RPMI7951 (cell line): ENCODE results near the gene ALPL. TPM values are rescaled to one million over a fixed set of nuclear protein-coding genes. Genes with fewer than 3 reads are reported as not detected.

ENCODE experiments used
- DNase-seq: peaks from one replicate; pipeline ENCODE4 v3.0.0-alpha.2; 2012; ENCODE audit warnings: low read depth
- total RNA-seq: library from RNA; depleted of rRNA; stranded (reverse); fragments of >200 nt; shearing (Covaris generic); gene quantifications from 2 replicates; pipeline ENCODE4 v1.2.3, GENCODE V29; 2014; rRNA removed

The ALPL gene
- total RNA-seq, 1 experiment from 2014 or later = 1.3 TPM

DNA sequence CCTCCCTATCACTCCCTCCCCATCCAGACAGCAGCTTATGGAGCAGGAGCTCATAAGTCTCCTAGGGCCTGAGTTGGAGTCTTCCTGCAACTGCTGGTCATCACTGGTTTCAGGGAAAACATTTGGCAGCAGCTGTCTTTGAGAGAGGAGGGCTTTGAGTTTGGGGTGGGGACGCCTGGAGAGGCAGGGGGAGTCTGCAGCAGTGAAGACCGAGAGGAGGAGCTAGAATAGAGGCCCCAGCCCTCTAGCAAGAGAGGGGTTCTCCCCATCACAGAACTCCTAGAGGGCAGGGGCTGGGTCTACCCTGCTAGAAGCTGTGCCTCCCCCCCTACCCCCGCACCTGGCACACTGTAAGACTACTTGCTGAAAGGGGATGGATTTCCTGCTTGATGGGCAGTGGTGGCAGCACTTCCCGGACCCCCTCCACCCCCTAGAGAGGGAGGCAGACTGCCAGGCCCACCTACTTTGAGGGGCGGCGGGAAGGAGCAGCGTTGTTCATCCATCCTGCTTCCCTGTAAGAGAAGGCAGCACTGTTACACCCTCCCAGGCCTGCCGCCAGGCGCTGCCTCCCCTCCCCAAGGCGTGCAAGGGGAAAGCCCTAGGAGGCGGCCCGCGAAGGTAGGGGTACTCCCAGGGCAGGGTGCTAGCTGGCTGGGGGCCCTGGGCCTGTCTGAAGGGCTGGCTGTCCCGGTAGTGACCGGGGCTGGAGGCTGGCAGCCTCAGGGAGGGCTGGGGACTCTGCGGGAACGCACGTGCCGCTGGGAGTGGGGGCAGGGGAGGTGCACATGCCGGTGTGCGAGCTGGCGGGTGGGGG is 109.5 kb downstream of the ALPL start:
- DNase-seq = no peak

DNA sequence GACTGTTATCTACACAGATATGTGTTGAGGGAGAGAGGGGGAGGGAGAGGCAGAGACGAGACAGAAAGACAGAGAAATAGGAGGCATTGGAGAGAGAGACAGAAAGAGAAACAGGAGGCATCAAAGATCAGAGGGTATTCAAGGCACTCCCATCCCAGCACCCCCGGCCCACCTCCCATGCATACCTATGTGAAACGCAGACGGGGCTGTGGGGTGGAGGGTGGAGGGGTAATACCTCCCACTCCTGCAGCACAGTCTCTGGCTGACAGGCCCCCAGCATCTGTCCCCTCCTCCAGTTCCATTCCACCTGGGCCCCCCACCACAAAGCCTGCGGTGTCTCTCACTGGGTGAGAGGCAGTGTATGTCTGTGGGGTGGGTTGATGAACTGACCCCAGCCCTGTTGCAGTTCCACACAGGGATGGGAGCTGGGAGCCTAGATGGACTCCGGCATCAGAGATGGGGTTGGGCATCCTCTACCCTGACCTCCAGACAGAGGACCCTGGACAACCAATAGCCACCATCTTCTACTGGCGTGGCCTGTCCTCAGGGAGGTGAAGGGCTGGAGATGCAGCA is 110.2 kb downstream of the ALPL start:
- no peak for DNase-seq

DNA sequence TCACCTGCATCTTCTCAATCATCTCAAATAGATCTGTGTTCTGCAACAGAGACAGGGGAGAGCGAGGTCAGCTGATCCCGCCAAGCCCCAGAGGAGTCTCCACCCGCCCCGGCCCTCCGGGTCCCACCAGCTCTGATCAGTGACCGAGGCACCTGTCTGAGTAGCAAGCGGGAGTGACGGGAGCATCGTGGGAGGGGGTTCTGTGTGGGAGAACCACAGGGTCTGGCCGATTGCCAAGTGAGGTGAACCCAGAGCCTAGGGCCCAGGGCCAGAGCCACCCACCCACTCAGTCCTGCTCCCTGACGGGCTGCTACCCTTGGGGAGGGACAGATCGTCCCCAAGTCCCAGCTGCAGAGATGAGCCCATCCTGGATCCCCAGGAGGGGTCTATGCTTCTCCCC is 110.8 kb downstream of the ALPL start:
- no peak for DNase-seq

GRCh38 chr1:21620496-21620895 is 111.3 kb downstream of the ALPL start:
- DNase-seq = no peak

- no peak for DNase-seq
Observed at GRCh38 chr1:21621051-21621450, 111.8 kb downstream of the ALPL start.

- DNase-seq = no peak
Observed at GRCh38 chr1:21621761-21622436, 112.7 kb downstream of the ALPL start.

DNA sequence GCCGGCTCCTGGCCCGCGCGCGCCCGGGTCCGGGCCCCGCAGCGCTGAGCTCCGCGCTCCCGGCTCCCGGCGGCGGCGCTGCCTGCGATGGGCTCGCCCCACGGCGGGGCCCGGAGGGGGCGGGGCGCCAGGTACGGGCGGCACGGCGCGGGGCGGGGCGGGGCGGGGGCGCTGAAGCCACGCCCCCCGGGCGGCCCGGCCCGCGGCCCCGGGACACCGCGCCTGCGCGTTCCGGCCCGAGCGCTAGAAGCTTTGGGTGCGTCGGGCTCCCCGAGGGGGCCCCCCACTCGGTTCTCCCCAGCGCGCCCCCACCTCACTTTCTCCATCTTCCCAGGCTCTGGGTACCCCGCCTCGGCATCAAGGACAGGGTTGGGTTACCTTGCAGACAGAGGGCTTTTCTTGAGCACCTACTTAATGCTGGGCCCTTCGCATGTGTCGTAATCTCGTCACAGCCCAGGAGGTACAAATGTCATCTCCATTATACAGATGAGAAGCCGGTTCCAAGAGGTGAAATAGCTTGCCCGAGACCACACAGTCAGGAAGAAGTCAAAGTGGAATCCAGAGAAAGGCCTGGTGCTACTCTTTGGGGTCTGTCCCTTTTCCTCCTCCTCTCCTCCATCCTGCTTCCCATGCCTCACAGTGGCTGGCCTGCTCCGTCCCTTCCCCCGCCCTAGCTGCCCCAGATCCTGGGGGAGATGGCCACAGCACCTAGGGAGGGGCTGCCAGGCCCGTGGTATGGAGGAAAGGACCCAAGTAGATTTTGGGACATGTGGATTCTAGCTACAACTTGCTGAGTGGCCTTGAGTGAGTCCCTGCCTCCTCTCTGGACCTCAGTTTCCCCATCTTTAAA is 113.5 kb downstream of the ALPL start:
- DNase-seq = no peak

DNA sequence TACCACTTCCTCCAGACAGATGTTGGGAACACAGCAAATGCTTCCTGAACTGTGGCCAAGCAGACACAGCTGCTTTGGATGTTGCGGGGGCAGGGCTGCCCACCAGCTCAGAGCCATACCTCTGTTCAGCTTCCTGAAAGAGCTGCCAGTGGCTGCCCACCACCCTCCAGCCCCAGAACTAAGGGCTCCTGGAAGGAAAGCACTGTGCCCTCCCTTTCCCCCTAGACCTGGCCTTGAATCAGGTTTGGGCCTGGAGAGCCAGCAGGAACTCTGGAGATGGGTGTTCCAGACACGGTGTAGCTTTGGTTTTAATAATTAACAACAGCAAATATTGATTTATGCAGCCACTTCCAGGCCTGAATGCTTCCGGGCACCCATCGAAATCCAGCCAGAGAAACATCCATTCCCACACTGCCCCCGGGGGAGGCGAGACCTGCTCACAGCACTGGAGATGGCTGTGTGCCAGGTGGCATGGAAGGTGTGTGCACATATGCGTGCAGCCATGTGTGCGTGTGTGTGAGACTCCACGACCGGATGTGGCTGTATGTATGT is 114.3 kb downstream of the ALPL start:
- DNase-seq = peak; percentile 57

- peak; percentile 90 for DNase-seq
Observed at GRCh38 chr1:21624571-21625389, 115.6 kb downstream of the ALPL start.

DNA sequence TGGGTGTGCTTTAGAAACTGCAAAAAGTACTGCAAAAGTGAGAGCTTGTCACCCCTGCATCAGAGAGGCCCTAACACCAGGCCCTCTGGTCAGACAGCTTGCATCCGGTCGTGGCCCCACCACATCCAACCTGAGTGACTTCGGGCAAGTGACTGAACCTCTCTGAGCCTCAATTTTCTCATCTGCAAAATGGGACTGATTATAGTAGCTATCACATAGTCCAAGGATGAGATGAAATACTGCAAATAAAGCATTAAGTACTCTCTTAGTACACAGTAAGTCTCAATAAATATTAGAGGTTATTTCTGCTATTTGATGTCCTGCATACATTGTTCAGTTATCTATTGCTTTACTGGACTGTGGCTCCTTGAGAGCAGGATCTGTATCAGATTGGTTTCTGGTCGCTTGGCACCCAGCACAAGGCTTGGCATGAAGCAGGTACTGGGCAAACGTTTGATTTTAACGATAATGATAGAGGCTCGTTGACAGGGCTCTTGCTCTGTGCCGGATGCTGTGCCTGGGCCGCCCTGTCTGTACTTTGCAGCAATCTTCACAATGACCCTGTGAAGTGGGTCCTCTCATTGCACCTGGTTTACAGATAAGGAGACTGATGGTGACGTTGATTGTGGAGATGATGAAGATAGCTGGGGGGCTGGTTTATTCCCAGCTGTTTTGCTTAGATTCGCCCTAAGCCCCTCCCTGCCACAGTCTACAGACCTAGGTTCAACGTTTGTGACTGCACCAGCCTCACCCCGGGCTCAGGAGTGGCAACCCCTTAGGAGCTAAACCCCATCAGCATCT is 116.4 kb downstream of the ALPL start:
- no peak for DNase-seq

- peak; percentile 98 for DNase-seq
Observed at GRCh38 chr1:21626921-21627339, 117.7 kb downstream of the ALPL start.

Other genes starting within 250 kb of the ALPL start
- 112 and 131 TPM in 2 replicates for gene ECE1, start 219.0 kb upstream of the ALPL start, total RNA-seq
- 5.5 and 8.0 TPM in 2 replicates for gene NBPF3, start 69.3 kb upstream of the ALPL start, total RNA-seq
- 0.59 and 0.96 TPM in 2 replicates for gene RAP1GAP, start 159.9 kb downstream of the ALPL start, total RNA-seq